Uterus (tissue), 2 donors: Measurements from ENCODE around the gene CDH22.

Experiments used
- CTCF ChIP-seq, 4 experiments: fragments of 200-600 bp in 2 of 4; fragments of 450-650 bp in 2 of 4; sonication (generic) in 2 of 4; IDR thresholded peaks; one replicate each; pipeline ENCODE4 v1.5.1; 2016 to 2019; ENCODE audit warnings: antibody characterized with exemption in 4 of 4, mild to moderate bottlenecking in 2 of 4, moderate library complexity in 1 of 4
- POLR2A ChIP-seq, 2 donors: fragments of 450-650 bp; IDR thresholded peaks; one replicate each; pipeline ENCODE4 v1.6.1; 2016; ENCODE audit warnings: antibody characterized with exemption in 2 of 2, mild to moderate bottlenecking in 1 of 2, moderate library complexity in 1 of 2

DNA sequence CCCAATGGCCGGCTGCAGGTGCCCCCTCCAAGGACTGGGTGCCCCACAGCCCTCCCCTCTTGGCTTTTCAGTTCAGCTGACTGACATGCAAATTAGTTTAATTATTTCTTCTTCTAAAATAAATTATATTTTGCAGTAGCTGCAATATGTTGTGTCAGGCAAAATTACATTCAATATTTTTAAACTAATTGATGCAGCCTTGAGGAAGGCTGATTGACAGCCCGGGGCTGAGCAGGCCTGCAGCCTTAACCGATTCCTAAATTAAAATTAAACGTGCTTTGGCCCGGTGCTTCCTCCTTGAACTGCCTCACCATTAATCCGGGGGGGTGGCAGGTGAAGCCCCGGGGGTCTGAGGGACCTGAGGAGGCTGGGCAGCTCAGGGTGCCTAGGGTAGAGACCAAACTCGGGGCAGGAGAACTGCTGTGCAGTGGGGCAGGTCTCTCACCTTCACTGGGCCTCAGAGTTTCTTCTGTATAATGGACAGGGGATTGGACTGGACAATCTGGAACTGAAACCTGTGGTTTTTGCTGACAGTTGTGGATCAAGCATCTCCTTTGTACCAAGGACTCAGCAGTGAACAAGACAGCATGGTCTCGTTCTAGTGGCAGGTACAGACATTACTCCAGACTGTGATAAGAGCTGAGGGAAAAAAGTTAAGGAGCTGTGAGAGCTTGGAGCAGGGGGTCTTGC, 117.7 kb downstream of the CDH22 start:
- no peak for TF ChIP-seq POLR2A (IDR thresholded peaks at IDR 0.05)
- no peak for TF ChIP-seq CTCF (IDR thresholded peaks at IDR 0.05)
